DOHH2 (cell line): ENCODE data around the gene C16orf96.

Experiments
- H3F3A ChIP-seq: fragments of 200-600 bp; sonication (generic), shearing (Covaris generic); 2 replicates; pipeline ENCODE4 v1.6.0; 2016; ENCODE audit warnings: antibody characterized with exemption, mild to moderate bottlenecking; ENCODE audit not compliant: control insufficient read depth, insufficient read depth
- H3K27ac ChIP-seq: fragments of 200-600 bp; sonication (generic); 2 replicates; pipeline ENCODE4 v1.5.1; 2014; ENCODE audit warnings: low read depth, mild to moderate bottlenecking, low read length, moderate library complexity
- H3K27me3 ChIP-seq: fragments of 200-600 bp; sonication (generic); 2 replicates; pipeline ENCODE4 v1.6.1; 2014; ENCODE audit warnings: mild to moderate bottlenecking, low read length, mixed read lengths; ENCODE audit not compliant: control insufficient read depth
- H3K36me3 ChIP-seq: fragments of 200-600 bp; sonication (generic); 2 replicates; pipeline ENCODE4 v1.6.1; 2014; ENCODE audit warnings: mild to moderate bottlenecking, low read length, moderate library complexity, mixed read lengths; ENCODE audit not compliant: control insufficient read depth
- H3K4me1 ChIP-seq: fragments of 200-600 bp; sonication (generic); 2 replicates; pipeline ENCODE4 v1.6.1; 2014; ENCODE audit warnings: mild to moderate bottlenecking, low read length, mixed read lengths; ENCODE audit not compliant: control insufficient read depth
- H3K4me2 ChIP-seq: fragments of 200-600 bp; sonication (generic); 2 replicates; pipeline ENCODE4 v1.6.0; 2014; ENCODE audit warnings: mild to moderate bottlenecking, low read length, moderate library complexity
- H3K4me3 ChIP-seq: fragments of 200-600 bp; sonication (generic); 2 replicates; pipeline ENCODE4 v1.5.1; 2014; ENCODE audit warnings: mild to moderate bottlenecking, low read length, mixed read lengths
- H3K79me2 ChIP-seq: fragments of 200-600 bp; sonication (generic); 2 replicates; pipeline ENCODE4 v1.6.1; 2014; ENCODE audit warnings: mild to moderate bottlenecking, low read length, mixed read lengths; ENCODE audit not compliant: control insufficient read depth
- H3K9me2 ChIP-seq: fragments of 200-600 bp; sonication (generic); replicated peaks from 2 replicates; pipeline ENCODE4 v1.6.1; 2014; ENCODE audit warnings: mild to moderate bottlenecking, low read length, mixed read lengths; ENCODE audit not compliant: control insufficient read depth
- H3K9me3 ChIP-seq: fragments of 200-600 bp; sonication (generic); 2 replicates; pipeline ENCODE4 v1.6.1; 2014; ENCODE audit warnings: antibody characterized with exemption, low read length, mixed read lengths; ENCODE audit not compliant: control insufficient read depth, insufficient read depth
- H4K20me1 ChIP-seq: fragments of 200-600 bp; sonication (generic); 2 replicates; pipeline ENCODE4 v1.6.0; 2014; ENCODE audit warnings: low read depth, mild to moderate bottlenecking, antibody characterized with exemption, low read length, moderate library complexity; ENCODE audit not compliant: control insufficient read depth, insufficient read depth
- EZH2phosphoT487 ChIP-seq: fragments of 200-600 bp; sonication (generic); IDR thresholded peaks from 2 replicates; pipeline ENCODE4 v1.6.1; 2017; ENCODE audit warnings: borderline replicate concordance, mild to moderate bottlenecking, antibody characterized with exemption, low read length, moderate library complexity, mixed read lengths
- TF ChIP-seq, protein P1 (sequence below): fragments of 200-600 bp; sonication (generic); IDR thresholded peaks from one replicate; pipeline ENCODE4 v1.5.1; 2014; ENCODE audit warnings: antibody characterized with exemption, mild to moderate bottlenecking, low read depth, low read length; ENCODE audit not compliant: poor library complexity, severe bottlenecking

The C16orf96 gene

DNA sequence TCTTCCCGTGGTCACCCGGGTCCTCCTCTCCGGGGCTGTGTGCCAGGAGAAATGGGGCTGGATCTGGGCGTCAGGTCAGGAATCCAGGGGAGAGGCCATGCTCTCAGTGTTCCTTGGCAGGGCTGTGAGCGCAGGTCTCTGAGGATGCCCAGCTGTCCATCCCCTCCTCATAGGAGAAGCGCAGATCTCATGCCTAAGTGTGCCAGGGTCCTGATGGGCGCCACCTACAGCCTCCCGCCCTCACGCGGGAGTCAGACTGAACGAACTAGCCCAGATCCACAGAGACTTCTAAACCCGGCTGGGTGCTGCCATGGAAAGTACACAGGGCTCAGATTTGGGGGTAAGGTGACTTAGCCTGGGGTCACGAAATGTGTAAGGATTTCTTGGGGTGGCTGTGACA lies 92.8 kb downstream of the C16orf96 start:
- no peaks in the 10 kb centered on the region for H3K9me3 ChIP-seq
- H3K9me2 ChIP-seq: no peaks in the 10 kb centered on the region
- H3K27ac ChIP-seq: no peak overlapping the region
- no peaks in the 10 kb centered on the region for H3K27me3 ChIP-seq
- peaks cover 25% of the 10 kb centered on the region for H3K79me2 ChIP-seq
- no peaks in the 10 kb centered on the region for H3F3A ChIP-seq
- H3K4me2 ChIP-seq: no peak overlapping the region
- peaks cover 16% of the 10 kb centered on the region for H3K36me3 ChIP-seq
- no peaks in the 10 kb centered on the region for H4K20me1 ChIP-seq
- no peaks in the 10 kb centered on the region for H3K4me1 ChIP-seq
- H3K4me3 ChIP-seq: no peak overlapping the region
- TF ChIP-seq, protein P1, sequence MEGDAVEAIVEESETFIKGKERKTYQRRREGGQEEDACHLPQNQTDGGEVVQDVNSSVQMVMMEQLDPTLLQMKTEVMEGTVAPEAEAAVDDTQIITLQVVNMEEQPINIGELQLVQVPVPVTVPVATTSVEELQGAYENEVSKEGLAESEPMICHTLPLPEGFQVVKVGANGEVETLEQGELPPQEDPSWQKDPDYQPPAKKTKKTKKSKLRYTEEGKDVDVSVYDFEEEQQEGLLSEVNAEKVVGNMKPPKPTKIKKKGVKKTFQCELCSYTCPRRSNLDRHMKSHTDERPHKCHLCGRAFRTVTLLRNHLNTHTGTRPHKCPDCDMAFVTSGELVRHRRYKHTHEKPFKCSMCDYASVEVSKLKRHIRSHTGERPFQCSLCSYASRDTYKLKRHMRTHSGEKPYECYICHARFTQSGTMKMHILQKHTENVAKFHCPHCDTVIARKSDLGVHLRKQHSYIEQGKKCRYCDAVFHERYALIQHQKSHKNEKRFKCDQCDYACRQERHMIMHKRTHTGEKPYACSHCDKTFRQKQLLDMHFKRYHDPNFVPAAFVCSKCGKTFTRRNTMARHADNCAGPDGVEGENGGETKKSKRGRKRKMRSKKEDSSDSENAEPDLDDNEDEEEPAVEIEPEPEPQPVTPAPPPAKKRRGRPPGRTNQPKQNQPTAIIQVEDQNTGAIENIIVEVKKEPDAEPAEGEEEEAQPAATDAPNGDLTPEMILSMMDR: no peak
- TF ChIP-seq EZH2phosphoT487: no peak

DNA sequence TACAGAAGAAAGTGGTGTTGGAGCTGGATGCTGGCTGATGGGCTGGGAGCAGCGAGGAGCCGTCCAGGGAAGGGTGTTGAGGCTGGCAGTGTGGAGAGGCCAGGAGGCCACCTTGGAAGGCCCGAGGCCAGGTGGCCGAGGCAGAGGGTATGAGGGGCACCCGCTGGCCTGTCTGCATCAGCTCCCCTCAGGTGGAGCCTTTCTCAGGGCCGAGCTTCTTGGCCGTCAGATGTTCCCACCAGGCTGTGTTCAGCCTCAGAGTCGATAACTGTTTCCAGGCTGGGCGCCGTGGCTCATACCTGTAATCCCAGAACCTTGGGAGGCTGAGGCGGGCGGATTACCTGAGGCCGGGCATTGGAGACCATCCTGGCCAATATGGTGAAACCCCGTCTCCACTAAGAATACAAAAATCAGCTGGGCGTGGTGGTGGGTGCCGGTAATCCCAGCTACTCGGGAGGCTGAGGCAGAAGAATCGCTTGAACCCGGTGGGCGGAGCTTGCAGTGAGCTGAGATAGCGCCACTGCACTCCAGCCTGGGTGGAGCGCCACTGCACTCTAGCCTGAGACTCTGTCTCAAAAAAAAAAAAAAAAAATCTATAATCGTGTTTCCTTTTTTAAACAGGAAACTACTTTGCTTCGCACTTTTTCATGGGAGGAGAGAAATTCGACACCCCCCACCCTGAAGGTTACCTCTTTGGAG lies 93.8 kb downstream of the C16orf96 start:
- H3K4me3 ChIP-seq: no peak overlapping the region
- H3K79me2 ChIP-seq: peaks cover 21% of the 10 kb centered on the region
- no peaks in the 10 kb centered on the region for H4K20me1 ChIP-seq

More for the DNA sequence above, 93.8 kb downstream of the C16orf96 start:
- no peaks in the 10 kb centered on the region for H3K9me3 ChIP-seq
- H3K9me2 ChIP-seq: no peaks in the 10 kb centered on the region
- no peaks in the 10 kb centered on the region for H3K27me3 ChIP-seq
- no peaks in the 10 kb centered on the region for H3K4me1 ChIP-seq
- peaks cover 21% of the 10 kb centered on the region for H3K36me3 ChIP-seq
- TF ChIP-seq, protein P1: no peak
- no peak for TF ChIP-seq EZH2phosphoT487
- H3K4me2 ChIP-seq: no peak overlapping the region
- H3F3A ChIP-seq: no peaks in the 10 kb centered on the region
- H3K27ac ChIP-seq: no peak overlapping the region
